M059J (cell line): ENCODE data around the gene PRRG4. TPM values are rescaled to one million over a fixed set of nuclear protein-coding genes. Genes with fewer than 3 reads are reported as not detected.
"Not testable (repeated sequence)": the region's sequence is repeated elsewhere in the genome, so short reads cannot be mapped to it uniquely, and the experiment has no call there.

Experiments
- DNase-seq: peaks from one replicate; pipeline ENCODE4 v3.0.0-alpha.2; 2012; ENCODE audit warnings: low read depth
- total RNA-seq: library from RNA; depleted of rRNA; stranded (reverse); fragments of >200 nt; shearing (Covaris generic); gene quantifications from 2 replicates; pipeline ENCODE4 v1.2.3, GENCODE V29; 2014

The PRRG4 gene
- total RNA-seq, 1 experiment from 2014 or later, result 4.7 TPM

DNA sequence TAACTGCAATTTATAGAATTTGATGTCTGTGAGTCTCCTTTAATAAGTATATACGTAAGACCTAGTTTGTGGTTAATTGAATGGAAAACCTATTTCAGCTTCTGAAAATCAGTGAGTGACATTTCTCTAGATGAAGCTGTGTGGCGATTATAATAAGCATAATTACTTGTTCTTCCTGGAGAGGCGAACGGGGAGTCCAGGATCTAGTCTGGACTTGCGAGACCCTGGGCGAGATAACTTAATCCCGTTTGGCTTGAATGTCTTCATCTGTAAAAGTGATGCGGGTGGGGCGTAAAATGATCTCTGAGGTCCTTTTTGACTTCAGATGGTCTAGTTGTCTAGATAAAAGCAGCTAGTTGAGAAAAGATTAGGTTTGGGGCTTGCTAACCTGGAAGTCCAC is 1.1 kb downstream of the PRRG4 start:
- DNase-seq, result no peak

DNA sequence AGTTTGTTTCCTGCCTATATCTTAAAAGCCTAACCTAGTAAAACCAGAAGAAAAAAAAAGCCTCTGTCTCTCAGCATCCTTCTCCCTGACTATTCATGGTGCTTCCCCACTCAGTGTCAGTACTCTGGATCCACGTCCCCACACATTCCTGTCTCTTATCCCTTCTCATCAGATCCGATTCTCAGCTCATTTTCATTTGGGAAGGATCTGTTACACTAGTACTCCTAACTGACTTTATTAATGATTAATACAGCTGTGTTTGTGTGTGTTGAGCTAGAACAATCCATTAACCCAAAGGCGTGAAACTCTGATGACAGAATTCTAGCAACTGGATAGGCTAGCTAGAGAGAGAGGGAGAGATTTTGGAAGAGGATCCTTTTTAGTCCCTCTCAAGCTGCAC is 1.5 kb downstream of the PRRG4 start:
- DNase-seq, result no peak

DNA sequence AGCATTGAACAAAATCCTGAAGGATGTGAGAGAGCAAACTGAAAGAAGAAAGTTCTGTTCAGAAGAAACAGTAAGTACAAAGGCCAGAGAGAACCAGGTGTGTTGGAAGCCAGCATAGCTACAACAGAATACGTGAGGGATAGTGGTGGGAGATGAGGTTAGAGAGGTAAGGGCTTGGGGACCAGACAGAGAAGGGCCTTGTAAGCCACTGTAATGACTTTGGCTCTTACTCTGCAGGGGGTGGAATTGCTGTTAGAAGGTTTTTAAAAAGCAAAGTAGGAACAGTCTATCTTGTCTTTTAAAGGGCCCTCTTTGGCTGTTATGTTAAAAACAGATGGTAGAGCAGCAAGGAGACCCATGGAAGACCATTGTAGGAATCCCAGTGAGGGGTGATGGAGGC is 4.2 kb downstream of the PRRG4 start:
- DNase-seq, result no peak

DNA sequence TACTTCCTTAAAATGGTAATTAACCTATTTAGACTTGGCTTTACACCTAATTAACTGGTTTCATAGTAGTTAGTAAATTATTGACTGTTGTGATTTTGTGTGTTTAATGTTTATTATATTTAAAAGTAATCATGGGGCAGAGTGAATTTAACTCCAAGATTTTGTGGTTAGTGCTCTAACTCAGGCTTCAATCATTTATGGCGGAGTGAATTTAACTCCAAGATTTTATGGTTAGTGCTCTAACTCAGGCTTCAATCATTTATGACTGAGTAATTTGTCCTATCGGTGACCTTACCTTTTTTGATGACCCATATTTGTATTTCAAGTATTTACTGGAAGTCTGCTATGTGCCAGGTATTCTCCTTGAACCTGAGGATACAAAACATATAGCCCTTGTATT is 7.2 kb downstream of the PRRG4 start:
- DNase-seq, result no peak

DNA sequence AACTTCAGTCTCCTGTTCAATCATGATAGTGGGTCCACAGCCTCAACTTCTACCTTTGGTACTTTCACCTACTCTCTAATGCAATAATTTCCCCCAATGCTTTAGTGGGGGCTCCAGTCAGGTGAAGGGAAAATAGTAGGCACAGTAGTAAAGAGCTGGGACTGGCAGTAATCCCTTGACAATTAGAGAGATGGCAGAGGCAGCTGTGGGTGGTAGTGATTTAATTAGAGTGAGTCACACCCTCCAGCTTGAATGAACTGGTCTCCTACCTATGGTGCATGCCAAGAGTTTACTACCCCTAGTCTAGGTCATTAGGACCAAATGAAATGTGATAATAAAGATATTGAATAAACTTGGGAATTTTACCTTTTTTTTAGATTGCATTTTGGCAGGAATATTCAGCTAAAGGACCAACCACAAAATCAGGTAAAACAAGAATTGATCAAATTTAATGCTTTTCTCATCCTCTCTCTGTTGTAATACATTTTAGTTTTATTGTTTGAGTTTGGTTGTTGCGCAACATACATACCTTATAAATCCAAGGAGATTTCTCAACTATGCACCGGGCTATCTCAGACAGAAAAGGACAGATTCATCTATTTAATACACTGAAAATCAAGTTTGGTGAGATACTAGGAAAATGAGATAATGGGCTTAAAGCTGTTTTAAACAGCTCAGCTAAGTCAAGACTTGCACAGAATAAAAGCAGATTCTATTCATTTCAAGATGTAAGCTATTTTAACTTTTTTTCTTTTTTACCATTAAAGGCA is 9.0 kb downstream of the PRRG4 start:
- peak; percentile 64 for DNase-seq

DNA sequence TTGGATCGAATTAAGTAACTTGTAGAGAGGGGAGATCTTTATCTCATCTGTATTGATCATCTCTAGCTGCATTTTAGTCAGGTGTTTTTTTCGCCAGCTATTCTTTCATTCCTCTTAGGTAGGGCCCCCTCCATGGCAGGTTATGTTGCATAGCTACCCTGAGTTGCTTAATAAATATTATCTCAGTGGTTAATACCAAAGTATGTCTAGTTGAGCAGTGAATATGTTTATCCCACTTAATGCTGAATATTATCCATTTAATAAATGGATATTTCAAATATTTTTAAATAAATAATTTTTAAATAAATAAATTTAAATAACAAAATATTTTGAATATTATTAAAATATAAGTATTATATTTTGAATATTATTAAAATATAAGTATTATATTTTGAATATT is 9.6 kb downstream of the PRRG4 start:
- no peak for DNase-seq

DNA sequence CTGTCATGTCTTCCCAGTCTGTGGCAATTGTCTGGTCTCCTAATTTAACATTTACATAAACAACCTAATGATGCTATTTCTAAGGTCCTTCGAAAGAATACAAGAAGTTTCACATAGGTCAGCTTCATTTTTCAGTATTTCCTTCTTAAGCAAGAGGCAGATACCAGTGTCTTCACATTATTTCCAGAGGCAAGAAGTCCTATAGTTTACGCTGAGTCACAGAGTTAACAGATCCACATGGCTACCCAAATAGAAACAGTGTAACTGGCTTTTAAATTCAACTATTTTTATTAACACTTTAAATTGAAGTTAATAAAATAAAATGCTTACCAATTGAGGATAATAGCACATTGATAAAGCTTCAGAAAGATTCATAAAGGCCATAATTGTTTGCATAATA is 10.9 kb downstream of the PRRG4 start:
- no peak for DNase-seq

DNA sequence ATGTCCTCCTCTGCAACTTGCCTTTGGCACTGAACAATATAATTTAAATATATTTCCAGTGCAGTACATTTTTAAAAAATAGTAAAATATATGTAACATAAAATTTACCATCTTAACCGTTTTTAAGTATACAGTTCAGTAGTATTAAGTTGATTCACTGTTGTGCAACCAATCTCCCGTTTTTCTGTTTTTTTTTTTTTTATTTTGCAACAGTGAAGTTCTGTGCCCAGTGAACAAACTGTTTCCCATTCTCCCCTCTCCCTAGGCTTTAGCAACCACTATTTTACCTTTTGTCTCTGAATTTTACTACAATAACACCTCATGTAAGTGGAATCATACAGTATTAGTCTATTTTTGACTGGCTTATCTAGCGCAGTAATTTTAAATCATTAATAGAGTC is 13.8 kb downstream of the PRRG4 start:
- DNase-seq, result no peak

DNA sequence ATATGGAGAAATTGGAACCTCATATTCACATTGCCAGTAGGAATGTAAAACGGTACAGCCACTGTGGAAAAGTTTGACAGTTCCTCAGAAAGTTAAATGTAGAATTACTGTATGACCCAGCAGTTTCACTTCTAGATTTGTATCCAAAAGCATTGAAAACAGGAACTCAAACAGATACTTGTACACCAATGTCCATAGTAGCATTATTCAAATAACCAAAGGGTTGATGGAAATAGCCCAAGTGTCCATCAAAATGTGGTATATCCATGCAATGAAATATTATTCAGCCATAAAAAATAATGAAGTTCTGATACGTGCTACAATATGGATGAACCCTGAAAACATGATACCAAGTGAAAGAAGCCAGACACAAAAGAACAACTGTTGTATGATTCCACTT is 17.8 kb downstream of the PRRG4 start:
- no peak for DNase-seq

DNA sequence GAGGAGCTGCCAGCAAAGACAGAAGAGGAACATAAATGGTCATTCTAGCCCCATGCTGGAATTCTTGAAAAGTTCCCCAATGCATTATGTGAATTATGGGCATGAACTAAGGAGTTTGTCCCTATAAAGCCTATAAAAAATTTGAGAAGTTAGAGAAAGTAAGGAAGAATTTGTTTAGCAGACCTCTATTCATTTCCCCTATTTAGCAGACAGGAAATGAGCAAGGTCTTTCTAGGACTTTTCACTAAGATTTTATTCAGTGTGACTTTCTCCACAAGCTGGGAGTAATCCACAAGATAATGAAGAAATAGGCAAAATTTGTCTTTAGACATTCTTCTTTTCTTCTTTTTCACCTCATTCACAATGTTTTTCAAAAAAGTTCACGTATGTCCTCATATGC is 20.0 kb downstream of the PRRG4 start:
- no peak for DNase-seq

DNA sequence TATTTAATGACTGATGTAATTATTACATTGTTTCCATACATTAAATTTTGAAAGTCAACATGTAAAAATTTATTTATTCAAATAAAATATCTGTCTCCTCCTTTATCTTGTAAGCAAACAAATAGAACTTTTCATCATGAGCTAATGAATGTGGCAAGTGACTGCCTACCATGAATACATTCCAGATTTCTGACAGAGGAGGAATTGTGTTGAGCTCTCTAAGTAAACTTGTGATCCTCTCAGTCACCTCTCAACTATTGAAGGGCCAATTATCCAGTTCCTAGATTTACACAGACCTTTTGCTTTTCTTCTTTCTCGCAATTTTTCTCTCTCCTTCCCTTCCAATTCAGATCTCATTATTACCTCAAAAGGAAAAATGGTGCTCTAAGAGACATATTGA is 21.5 kb downstream of the PRRG4 start:
- DNase-seq, result no peak

DNA sequence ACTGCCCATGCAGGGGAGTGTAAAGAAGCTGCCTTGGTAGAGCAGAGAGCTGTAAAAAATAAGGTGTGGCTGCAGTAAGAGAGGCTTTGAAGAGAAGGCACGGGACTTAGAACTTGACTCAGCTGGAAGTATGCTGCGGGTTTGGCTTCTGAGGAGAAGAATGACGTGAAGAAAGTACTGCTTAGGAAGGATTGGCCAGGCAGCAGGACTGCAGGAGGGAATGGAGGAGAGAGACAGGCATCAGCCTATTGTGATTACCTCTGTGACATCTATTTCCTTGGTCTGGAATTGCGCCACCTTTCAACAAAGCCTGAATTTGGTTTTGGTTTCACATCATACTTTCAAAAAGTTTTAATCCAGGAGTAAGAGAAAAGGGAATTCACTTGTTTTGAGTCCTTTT is 22.5 kb downstream of the PRRG4 start:
- DNase-seq, result peak; percentile 18

DNA sequence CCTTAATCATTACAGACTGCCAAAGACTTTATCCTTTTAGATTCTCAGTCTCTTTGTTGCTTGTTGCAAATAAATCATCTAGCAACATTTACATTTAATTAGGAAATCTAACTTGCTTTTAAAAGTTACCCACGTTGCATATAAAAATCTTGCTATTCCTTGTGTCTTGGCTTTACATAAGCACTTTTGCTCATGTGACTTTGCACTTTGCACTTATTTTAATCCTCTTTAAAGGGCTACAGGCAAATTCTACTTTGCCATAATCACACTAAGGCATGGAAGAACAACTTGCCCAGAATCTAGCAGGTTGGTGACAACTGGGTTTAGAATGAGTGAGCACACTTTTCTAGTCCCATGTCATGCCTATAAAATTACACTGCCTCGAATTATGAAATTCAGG is 25.9 kb downstream of the PRRG4 start:
- no peak for DNase-seq

DNA sequence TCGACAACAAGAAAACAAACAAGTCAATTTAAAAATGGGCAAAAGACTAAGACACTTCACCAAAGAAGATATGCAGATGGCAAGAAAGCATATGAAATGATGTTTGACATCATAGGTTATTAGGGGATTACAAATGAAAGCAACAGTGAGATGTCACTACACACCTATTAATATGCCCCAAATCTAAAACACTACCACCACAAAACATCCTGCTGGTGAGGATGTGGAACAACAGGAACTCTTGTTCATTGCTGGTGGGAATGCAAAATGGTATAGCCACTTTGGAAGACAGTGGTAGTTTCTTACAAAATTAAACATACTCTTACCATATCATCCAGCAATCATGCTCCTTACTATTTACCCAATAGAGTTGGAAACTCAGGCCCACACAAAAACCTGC is 29.0 kb downstream of the PRRG4 start:
- no peak for DNase-seq

DNA sequence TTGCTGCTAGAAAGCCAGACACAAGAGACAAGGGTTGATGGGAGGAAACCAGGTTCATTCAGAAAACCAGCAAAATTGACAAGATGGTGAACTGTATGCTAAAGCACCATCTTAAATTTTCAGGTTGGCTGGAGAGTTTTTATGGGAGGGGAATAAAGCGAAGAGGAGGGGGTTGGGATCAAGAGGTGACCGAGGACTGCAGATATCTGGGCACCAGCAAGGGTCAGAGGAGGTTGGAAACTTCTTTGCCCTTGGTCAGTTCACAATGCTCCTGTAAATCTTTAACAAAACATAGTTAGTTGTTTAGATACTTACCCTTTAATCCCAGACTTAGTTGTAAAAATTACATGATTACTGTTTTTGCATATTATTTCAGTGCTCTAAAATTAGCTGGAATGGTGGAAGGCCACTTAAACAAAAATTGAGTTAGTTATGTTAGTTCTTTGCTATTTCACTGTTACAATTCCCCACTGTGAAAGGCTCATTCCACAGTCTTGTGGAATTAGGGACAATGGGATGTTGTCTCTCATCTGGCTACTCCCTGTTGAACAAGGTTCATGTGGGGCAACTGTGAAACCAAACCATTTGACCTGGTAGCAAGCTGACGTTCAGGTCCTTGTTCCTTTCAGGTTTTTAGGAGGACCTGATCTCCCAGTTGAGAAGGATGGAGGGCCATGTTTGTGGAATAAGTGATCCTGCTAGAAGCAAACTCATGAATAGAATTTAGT is 32.3 kb downstream of the PRRG4 start:
- DNase-seq, result no peak

DNA sequence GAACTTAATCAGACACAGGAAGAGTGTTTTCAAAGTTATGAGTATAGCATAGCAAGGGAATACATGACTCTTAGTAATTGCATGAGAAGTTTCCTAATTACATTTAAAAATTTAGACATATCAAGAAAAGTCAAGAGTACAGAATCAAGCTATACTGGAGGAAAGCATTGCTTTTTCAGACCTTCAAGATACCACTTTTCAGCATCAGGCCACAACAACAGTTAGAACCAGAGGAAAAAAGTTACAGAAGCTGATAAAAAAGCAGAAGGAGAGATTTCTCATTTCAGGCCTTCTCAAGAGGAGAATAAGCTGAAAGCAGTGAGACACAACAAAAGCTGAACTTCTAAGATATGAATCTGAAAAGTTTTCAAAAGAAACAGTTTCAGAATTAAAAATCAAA is 34.8 kb downstream of the PRRG4 start:
- DNase-seq, result no peak

DNA sequence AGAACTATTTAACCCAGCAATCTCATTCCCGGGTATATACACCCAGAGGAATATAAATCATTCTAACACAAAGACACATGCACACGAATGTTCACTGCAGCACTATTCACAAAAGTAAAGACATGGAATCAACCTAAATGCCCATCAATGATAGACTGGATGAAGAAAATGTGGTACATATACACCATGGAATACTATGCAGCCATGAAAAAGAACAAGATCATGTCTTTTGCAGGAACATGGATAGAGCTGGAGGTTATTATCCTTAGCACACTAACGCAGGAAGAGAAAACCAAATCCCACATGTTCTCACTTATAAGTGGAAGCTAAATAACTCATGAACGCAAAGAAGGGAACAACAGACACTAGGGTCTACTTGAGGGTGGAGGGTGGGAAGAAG is 39.0 kb downstream of the PRRG4 start:
- DNase-seq, result not testable (repeated sequence)

DNA sequence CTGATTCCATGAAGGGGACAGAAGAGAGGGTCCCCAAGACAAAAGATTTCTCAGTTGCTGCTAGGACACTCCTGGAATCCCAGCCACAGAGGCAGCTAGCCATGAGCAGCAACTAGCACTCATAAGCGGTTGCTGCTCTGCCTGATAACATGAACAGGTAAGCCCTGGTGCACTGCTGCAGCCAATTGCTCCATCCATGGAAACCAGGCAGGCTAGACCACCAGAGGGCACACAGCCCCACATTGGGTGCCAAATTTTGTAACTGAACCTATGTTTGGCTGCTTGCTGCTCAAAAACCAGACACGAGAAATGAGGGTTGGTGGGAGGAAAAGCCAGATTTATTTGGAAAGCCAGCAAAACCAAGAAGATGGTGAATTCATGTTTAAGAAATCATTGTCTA is 40.9 kb downstream of the PRRG4 start:
- peak; percentile 35 for DNase-seq

DNA sequence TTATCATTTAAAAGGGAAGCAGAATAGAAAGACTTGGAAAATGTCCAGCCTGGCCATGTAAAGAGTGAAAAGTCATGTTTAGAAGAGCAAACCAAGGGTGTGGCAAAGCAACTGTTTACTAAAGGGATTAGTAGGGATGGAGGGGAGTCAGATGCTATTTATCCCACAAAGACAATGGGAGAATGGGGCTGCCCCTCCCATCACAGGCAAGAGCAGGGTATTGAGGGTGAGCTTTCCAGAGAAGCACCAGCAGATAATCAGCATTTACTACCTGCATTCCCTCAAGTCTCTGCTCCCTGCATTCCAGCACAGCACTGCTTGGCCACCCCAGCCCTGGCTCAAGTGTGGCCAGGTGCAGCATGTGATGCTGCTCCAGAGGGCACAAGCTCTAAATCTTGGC is 44.4 kb downstream of the PRRG4 start:
- no peak for DNase-seq

DNA sequence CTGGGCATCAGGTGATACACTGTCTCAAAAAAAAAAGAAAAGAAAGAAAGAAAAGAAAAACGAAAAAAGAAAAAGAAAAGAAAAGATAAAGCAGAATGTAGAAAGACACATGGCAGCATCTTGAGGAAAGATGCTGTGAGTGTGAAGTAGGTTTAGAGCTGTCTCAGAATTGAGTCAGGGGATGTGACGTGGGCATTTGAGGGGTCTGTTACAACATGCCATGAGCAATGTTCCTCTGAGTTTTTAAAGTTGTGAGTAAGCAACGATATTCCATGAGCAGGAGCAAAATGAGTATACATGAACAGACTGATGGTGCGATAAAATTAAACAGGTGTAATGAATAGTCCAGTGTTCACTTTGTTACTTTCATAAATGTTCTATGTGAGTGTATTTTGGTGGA is 51.6 kb downstream of the PRRG4 start:
- DNase-seq, result peak; percentile 6

DNA sequence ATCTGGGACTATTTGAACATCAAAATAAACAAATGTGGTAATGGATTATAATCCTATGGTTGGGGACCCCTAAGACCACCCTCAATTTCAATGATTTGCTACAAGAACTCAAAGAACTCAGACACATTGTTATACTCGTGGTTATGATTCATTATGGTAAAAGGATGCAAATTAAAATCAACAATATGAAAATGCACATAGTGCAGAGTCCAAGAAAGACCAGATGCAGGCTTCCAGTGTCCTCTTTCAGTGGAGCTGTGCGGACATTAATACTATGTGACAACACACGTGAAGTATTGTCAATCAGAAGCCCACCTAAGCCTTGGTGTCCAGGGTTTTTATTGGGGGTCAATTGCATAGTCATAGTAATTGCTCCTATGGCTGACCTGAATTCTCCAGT is 53.7 kb downstream of the PRRG4 start:
- DNase-seq, result no peak

DNA sequence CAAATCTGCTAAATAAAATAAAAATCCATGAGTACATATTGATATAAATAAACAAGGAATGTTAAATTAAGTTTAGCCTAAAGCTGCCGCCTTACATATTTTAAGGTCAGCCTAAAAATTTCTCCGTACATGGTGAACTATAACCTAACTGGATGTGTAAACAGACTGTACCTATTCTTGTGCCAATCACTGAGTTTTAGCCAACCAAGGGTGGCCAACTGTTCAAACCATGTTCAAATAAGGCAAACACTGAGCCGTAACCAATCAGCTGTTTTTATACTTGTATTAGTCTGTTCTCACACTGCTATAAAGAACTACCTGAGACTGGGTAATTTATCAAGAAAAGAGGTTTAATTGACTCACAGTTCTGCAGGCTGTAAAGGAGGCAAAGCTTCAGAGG is 54.3 kb downstream of the PRRG4 start:
- DNase-seq, result no peak

DNA sequence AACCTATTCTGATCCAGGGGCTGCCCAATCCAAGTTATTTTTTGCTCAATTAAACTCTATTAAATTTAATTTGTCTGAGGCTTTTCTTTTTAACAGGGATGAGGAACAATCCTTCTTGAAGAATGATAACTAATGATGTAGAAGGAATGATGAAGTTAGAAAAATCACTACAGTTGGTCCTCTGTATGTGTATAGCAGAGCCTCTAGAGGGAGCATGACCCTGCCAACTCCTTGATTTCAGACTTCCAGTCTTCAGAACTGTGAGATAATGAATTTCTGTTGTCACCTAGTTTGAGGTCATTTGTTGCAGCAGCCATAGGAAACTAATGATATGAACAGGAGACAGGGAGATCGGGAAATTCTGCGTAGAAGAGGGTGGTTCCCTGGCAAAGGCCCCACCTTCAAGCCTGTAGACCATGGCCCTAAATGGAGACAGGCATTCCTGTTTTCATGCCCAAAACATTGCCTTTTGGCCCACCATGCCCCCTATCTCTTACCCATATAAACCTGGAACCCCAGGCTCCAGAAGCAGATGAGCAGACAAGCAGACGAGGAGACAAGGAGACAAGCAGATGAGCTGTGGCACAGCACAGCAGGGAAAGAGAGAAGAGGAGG is 55.1 kb downstream of the PRRG4 start:
- DNase-seq, result peak; percentile 27
